NCI-H526 (cell line): Measurements from ENCODE around the gene CSGALNACT2.
"Not testable (repeated sequence)": the region's sequence is repeated elsewhere in the genome, so short reads cannot be mapped to it uniquely, and the experiment has no call there.

Experiments used
- DNase-seq, 2 experiments: peaks; one replicate each; lab custom pipeline; 2025; lab: John Stamatoyannopoulos, UW

Gene CSGALNACT2, protein sequence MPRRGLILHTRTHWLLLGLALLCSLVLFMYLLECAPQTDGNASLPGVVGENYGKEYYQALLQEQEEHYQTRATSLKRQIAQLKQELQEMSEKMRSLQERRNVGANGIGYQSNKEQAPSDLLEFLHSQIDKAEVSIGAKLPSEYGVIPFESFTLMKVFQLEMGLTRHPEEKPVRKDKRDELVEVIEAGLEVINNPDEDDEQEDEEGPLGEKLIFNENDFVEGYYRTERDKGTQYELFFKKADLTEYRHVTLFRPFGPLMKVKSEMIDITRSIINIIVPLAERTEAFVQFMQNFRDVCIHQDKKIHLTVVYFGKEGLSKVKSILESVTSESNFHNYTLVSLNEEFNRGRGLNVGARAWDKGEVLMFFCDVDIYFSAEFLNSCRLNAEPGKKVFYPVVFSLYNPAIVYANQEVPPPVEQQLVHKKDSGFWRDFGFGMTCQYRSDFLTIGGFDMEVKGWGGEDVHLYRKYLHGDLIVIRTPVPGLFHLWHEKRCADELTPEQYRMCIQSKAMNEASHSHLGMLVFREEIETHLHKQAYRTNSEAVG

DNA sequence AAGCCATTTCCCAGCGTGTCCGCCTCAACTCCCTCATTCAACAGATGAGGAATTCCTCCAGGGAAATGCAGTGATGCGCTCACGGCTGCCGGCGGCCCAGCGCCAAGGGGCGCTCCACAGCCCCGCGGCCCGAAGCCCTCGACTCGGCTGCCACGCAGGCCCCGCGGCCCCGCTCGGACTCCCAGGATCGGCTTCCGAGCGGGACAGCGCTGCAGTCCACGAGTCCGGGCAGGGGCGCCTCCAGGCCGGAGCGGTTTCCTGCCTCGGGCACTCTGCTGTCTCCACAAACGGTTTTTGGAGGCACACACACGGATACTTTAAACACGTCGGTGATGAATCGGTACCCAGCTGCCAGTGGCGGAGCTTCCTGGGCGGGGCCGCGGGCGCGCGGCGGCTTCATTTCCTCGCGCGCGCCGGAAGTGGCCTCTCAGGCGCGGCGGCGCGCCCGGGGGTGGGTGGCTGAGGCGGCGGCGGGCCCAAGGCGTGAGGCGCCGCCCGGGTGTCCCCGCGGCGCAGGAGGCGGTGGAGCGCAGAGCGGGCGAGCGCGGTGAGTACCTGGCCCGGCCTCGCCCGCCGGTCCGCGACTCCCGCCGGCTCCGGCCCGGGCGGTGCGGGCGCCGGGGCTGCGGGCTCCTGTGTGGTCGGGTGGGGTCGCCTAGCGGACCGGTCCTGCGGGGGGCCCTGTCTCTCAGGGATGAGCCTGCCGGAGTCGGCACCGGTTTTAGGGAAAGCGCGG, at the start of gene CSGALNACT2:
CSGALNACT2 (plus strand) TSS at position 425 of the 736 bp plus-strand sequence. CDS start 16,705 bp downstream, outside the sequence.
- peak in 1 of 2 experiments; percentile 84 for DNase-seq

DNA sequence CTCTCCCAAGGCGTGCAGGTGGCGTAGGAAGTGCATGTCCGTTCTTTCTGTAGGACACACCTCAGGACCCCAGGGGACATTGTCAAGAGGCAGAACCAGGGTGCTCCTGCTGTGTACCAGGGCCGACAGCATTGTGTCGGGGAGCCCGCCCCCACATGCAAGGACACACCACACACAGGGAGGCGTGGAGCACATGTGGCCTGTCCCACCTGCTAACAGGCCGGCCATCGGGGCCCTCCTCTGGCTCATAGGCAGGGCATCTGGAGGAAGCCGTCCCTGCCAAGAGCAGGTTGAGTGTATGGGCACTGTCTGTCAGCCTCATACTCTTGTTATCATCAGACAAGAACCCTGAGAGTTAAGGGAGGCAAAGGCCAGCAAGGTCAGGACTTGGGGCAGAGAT, 48.7 kb upstream of the CSGALNACT2 start:
- DNase-seq: no peak

DNA sequence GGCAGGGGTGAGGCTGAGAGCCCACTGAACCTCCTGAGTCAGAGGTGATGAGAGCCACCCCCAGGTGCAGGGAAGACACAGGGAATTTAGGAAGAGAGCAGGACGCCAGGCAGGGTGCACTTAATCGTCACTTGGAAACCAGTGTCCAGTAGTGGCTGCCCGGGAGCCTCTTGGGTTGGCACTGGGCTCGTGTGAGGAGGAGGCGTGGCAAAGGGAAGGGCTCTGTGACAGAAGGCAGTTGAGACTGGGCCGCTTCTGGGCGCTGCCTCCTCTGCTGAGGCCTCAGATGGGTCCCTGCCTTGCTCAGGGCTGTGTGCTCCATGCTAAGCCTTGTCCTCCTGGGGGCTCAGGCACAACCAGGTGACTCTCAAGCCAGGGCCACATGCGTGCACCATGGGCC, 48.1 kb upstream of the CSGALNACT2 start:
- no peak for DNase-seq

DNA sequence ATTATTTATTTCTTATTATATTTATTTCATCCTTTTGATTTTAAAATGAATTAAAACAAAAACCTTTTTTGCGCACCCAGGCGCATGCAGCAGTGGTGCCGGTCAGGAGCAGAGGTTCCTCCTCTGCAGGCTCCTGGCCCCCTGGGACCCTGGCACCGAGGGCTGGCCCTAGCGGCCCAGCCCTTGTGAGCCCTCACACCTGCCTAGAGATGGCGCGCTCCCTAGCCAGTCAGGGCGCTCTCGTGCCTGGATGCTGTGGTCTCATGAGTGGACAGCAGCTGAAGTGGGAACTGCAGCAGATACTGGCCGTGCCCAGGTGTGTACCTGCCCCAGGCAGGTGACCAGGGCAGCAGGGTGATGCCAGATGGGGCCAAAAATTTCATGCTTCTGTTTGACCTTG, 47.6 kb upstream of the CSGALNACT2 start:
- no peak for DNase-seq

DNA sequence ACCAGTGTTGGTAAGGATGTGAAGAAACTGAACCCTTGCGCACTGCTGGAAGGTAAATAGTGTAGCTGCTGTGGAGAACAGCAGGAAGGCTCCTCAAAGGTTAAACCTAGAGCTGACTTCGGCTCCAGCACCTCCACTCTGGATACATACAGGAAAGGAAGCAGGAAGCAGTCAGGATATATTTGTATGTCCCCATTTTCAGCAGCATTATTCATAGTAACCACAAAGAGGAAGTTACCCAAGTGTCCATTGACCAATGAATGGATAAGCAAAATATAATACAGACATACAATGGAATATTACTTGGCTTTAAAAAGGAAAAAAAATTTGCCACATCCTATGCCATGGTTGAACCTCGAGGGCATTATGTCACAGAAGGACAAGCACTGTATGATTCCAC, 46.4 kb upstream of the CSGALNACT2 start:
- DNase-seq: no peak

DNA sequence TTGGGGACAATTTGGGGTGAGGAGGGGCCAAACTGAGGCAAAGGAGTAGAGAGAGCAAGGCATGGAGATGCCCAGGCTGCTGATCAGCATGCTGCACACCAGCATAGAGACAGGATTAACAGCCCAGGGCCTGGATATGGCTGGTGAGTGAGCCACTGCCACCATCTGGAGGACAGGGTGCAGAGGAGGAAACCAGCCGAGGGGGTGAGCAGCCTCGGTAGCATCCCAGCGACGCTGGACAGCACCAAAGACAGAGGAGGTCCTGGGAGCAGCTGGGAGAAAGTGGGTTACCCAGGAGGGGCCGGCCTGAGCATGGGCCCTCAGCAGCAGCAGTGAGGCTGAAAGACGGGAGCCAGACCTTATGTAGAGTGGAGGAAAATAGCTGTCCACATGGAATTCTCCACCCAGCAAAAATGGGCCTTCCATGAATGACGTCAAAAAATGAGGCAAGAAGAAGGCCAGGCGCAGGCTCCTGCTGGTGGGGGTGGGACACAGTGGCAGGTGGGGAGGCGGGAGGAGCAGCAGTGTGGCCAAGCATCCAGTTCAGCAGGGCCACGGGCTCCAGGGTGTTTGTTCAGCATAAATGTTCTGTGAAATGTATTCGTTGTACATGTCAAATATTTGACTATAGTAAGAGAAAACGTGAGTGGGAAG, 44.7 kb upstream of the CSGALNACT2 start:
- peak in 1 of 2 experiments; percentile 28 for DNase-seq

DNA sequence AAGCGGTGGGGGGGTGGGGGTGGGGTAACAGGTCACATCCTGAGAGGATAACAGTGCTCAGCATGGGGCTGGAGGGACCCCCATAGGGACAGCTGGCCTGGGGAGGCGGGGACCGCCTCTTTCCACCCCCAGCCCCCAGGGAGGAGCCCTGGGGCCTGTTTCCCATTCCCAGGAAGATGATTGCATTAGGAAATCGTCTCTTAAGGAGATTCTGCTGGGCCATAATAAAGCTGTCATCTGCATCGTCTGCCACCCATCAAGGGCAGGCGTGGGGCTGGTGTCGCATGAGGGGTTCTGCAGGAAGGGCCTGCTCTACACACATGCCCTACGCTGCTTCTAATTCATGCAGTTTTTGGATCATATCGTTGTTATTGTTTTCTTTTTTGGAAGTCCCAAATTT, 44.2 kb upstream of the CSGALNACT2 start:
- DNase-seq: no peak

DNA sequence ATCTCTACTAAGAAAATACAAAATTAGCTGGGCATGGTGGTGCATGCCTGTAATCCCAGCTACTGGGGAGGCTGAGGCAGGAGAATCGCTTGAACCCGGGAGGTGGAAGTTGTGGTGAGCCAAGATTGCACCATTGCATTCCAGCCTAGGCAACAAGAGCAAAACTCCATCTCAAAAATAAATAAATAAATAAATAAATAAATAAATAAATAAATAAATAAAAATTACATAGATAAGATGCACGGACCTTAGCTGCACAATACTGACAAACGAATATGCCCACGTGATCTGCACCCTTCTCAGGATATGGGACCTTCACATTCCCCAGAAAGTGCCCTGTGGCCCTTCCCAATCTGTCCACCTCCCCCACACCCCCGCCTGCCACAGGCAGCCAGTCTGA, 38.9 kb upstream of the CSGALNACT2 start:
- not testable (repeated sequence) for DNase-seq

DNA sequence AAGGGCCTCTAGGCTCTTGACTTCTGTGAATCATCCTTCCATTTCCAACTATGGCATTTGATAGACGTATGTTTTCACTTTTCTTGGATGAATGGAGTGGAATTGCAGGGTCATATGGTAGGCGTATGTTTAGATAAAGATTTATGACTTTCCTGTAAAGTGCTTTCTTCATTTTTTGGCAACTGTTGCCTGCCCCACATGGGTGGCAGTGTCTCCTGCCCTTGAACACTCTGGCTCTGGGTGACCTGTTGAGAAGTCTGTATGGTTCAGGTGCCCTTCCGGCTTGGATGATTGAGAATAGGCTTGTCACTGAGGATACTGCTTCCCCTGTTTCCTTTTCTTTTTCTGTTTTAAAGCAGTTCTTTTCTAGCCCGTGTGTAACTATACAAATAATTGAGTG, 38.3 kb upstream of the CSGALNACT2 start:
- DNase-seq: no peak

DNA sequence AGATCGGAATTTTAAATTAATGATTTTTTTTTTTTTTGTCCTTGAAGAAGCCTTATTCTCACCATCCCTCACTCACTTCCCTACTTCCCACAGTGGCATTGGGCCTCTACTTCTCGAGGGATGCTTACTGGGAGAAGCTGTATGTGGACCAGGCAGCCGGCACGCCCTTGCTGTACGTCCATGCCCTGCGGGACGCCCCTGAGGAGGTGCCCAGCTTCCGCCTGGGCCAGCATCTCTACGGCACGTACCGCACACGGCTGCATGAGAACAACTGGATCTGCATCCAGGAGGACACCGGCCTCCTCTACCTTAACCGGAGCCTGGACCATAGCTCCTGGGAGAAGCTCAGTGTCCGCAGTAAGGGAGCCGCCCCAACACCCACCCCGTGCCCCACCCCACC, 37.9 kb upstream of the CSGALNACT2 start:
- DNase-seq: no peak

DNA sequence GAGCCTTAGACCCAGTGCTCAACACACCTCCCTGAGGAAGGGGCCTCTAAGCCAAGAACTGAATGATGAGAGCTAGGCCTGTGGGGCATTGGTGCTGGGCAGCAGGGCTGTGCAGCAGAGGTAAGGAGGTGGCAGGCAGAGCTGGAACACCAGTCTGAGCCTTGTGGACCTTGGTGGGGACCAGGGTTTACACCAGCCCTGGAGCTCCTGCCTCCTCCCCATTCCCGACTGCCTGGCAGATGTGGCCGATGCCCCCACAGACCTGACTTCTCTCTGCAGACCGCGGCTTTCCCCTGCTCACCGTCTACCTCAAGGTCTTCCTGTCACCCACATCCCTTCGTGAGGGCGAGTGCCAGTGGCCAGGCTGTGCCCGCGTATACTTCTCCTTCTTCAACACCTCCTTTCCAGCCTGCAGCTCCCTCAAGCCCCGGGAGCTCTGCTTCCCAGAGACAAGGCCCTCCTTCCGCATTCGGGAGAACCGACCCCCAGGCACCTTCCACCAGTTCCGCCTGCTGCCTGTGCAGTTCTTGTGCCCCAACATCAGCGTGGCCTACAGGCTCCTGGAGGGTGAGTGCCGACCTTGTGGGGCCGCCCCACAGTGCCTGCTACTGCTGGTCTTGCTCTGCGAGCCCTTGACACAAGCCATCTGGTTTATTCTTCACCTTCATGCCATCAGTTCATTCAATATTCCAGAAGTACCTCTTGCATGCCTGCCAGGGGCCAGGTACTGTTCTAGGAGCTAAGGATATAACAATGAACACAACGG, 36.0 kb upstream of the CSGALNACT2 start:
- DNase-seq: no peak

DNA sequence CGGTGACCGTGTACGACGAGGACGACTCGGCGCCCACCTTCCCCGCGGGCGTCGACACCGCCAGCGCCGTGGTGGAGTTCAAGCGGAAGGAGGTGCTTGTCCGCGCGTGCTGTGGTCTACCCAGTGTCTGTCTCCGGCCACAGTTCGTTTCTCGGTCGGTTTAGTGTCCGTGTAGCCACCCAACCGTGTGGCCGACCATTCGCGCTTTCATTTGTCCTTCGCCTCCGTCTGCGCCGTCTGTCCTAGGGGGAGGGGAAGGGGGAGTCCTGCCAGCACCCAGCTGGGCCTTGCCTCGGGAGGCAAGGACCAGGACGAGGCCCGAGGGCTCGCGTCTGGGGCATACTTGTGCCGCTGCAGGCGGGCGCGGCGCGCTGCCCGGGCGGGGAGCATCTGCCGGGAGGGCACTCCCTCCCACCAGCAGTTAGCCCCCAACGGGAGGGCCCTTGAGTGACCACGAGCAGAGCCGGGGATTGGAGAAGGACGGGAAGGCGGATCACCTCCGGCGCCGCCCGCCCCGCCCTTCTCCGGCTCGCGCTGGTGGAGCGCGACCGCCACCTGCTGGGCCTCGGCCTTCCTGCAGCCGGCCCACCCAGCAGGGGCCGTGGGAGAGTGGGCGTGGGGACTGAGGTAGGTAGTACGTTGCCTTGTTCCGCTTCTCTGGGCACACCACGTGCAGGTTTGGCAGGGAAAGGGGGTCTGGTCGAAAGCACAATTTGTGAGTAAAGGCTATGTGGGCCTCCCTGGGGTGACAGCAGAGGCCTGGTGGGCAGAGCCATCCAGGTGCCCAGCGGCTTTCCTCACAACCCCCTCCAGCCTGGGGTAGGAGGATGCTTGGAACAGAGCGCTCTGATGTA, 32.9 kb upstream of the CSGALNACT2 start:
- peak; percentile 7 to 62 for DNase-seq

DNA sequence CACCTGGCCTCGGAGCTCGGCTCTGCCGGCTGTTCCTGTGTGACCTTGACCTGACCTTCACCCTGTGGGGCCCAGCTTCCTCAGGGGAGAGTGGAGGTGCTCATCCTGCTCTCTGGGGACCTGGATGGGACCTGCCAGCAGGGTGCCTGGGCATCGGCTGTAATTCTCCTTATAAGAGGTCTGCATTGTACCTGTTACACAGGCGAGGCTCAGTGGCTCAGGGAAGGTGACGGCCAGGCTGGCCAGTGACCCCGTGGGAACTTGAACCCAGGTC, 32.4 kb upstream of the CSGALNACT2 start:
- no peak for DNase-seq

DNA sequence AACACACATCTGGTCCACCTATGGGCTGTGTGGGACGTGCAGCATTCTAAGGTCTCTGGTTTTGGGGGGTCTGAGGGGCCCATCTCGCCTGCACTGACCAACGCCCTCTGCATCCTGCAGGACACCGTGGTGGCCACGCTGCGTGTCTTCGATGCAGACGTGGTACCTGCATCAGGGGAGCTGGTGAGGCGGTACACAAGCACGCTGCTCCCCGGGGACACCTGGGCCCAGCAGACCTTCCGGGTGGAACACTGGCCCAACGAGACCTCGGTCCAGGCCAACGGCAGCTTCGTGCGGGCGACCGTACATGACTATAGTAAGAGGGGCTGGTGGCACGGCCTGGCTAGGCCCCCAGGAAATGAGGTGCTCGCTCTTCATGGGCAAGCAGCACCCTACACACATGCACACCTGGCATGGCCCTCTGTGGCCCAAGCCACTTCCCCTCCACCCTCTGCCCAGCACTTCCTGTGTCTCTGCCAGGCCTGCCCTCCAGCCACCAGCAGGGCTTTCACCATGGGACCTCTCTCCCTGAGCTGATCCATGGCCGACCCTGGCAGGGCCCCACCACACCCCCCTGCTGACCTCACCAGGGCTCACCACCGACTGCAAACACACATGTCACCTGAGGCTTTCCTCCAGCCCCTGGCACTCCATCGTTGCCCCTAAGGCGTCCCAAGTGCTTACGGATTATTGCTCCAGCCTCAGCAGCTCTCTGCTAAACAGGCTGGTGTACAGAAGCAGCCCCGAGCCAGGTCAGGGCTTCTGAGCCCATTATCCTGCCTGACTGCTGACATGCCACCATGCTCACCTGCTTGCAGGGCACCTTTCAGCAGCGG, 31.8 kb upstream of the CSGALNACT2 start:
- no peak for DNase-seq

DNA sequence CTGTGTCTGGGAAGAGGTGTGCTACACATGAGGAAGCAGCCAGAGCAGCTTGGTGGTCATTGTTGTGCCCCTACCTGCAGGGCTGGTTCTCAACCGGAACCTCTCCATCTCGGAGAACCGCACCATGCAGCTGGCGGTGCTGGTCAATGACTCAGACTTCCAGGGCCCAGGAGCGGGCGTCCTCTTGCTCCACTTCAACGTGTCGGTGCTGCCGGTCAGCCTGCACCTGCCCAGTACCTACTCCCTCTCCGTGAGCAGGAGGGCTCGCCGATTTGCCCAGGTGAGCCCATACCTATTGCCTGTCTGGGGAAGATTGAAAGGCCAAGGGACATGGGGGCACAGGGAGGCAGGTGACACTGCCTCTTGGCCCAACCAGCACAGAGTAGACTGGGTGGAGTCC, 29.3 kb upstream of the CSGALNACT2 start:
- DNase-seq: no peak

DNA sequence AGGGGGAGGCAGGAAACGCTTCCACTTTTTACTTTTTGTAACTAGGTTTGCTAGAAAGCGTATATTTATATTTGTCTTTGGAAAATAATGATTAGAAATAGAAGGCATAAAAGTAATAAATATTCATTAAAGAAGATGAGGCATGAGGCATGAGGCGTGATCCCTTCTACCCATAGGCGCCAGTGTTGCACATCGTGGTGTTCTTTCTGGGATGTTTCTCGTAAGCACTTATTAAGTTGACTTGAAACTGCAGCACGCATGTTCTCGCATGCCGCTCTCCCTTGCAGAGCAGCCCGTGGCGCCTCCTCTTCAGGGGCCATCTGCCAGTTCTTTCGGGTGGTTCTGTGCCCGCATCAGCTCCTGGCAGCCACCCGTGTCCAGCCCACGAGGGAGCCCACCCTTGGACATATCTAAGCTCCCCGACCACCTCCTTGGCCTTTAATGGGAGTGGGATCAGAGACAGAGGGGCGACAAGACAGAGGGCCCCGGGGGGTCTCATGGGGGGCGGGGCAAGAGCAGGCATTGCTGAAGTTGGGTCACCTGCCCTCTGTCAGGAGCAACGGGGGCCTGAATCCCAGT, 28.5 kb upstream of the CSGALNACT2 start:
- DNase-seq: no peak

DNA sequence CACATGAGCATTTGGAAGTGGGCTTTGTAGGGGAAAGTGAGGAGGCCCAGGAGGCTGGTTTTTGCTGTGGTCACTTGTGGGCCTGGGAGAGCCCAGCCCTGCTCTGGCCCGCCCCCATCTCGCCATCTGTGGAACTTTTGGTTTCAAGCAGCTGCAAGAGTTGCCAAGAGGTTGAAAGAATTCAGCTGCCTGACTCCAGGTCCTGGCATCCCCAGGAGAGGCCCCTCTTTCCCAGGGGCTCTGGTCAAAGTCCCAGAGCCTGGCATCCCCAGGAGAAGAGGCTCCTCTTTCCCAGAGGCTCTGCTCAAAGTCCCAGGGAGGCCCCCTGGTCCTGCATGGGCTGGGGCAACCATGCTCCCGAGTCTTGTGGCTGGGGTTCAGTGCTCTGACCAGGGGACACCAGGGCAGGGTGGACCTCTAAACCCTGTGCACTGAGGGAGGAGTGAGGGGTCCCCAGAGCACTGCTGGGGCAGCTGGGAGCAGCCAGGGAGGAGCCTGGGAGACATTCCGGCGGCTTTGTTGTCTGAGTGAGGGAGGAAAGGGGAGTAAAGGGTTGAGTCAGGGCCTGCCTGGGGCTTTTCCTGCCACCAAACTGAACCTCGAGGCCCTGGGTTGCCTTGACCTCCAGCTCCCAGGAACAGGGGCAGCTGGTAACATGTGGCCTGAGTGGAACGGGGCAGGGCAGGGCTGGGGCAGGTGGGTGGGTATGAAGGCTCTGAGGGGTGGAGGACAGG, 27.7 kb upstream of the CSGALNACT2 start:
- no peak for DNase-seq

DNA sequence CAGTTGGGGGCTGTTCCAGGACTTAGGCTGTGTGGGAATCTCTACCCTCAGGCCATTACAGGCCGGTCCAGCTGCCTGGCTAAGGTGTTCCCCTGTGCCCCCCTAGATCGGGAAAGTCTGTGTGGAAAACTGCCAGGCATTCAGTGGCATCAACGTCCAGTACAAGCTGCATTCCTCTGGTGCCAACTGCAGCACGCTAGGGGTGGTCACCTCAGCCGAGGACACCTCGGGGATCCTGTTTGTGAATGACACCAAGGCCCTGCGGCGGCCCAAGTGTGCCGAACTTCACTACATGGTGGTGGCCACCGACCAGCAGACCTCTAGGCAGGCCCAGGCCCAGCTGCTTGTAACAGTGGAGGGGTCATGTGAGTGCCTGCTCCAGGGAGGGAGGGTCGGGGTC, 27.1 kb upstream of the CSGALNACT2 start:
- DNase-seq: no peak
